MCF 10A (cell line): Measurements from ENCODE around the gene NARS2. TPM values are rescaled to one million over a fixed set of nuclear protein-coding genes. Genes with fewer than 3 reads are reported as not detected.
A peak's percentile ranks its signal among the peaks of the same experiment; 100 is the strongest.
"Not testable (repeated sequence)": the region's sequence is repeated elsewhere in the genome, so short reads cannot be mapped to it uniquely, and the experiment has no call there.

Experiments
- BruUV-seq: library from RNA; stranded (reverse); fragments of 400-500 nt; replicated peaks from 2 replicates; lab custom pipeline; 2021; lab: Mats Ljungman, UMichigan
- CTCF ChIA-PET: fragments of 300-600 bp; sonication (Branson Sonifier 250); formaldehyde crosslinking; extraction: SDS; loops from one replicate; lab custom pipeline; 2021; ENCODE audit warnings: antibody characterized with exemption, inconsistent platforms; lab: Yijun Ruan, JAX
- POLR2A ChIA-PET: fragments of 300-600, 350-650 bp; sonication (Branson Sonifier 250); formaldehyde crosslinking; extraction: SDS; loops from one replicate; lab custom pipeline; 2020; ENCODE audit warnings: antibody characterized with exemption, inconsistent platforms; lab: Yijun Ruan, JAX
- DNase-seq: peaks from one replicate; pipeline ENCODE4 v3.0.0-alpha.2; 2018; ENCODE audit not compliant: unreplicated experiment
- H3K27ac Mint-ChIP-seq: one replicate; pipeline ENCODE4 v1.8.0; 2022; ENCODE audit warnings: mild to moderate bottlenecking, low read depth, mixed read lengths; ENCODE audit not compliant: unreplicated experiment
- H3K27me3 Mint-ChIP-seq: one replicate; pipeline ENCODE4 v1.8.0; 2022; ENCODE audit warnings: mixed read lengths; ENCODE audit not compliant: insufficient read depth, unreplicated experiment
- H3K36me3 Mint-ChIP-seq: one replicate; pipeline ENCODE4 v1.8.0; 2022; ENCODE audit warnings: mild to moderate bottlenecking, moderate library complexity, mixed read lengths; ENCODE audit not compliant: insufficient read depth, unreplicated experiment
- H3K4me1 Mint-ChIP-seq: one replicate; pipeline ENCODE4 v1.8.0; 2022; ENCODE audit warnings: mixed read lengths; ENCODE audit not compliant: insufficient read depth, unreplicated experiment
- H3K4me3 Mint-ChIP-seq: one replicate; pipeline ENCODE4 v1.8.0; 2022; ENCODE audit warnings: mild to moderate bottlenecking, moderate library complexity, mixed read lengths; ENCODE audit not compliant: unreplicated experiment
- H3K9me3 Mint-ChIP-seq: one replicate; pipeline ENCODE4 v1.8.0; 2022; ENCODE audit warnings: mixed read lengths; ENCODE audit not compliant: unreplicated experiment
- CTCF ChIP-seq: fragments of 200-600 bp; IDR thresholded peaks from one replicate; pipeline ENCODE4 v1.8.0; 2022; ENCODE audit warnings: antibody characterized with exemption, mild to moderate bottlenecking; ENCODE audit not compliant: unreplicated experiment
- intact Hi-C: fragments of 100-400 bp; cut with micrococcal nuclease; formaldehyde crosslinking; loops from 2 replicates; pipeline ENCODE4 v1.14.1; 2022
- total RNA-seq: library from RNA; stranded (reverse); gene quantifications from 2 replicates; pipeline ENCODE4 v1.2.3, GENCODE V29; 2022

The NARS2 gene
- total RNA-seq, 1 experiment from 2014 or later = 24.6 TPM

GRCh38 chr11:78597579-78597978 is 22.9 kb upstream of the NARS2 start:
- not testable (repeated sequence) for DNase-seq, BruUV-seq

GRCh38 chr11:78595436-78596130 is 20.9 kb upstream of the NARS2 start:
- Mint-ChIP-seq H3K9me3 (no peaks in the 10 kb centered on the region), H3K27me3 (peaks cover 7% of the 10 kb centered on the region), H3K36me3 (peaks cover 7% of the 10 kb centered on the region), H3K27ac (peak overlapping the region; percentile 79), H3K4me3 (no peak overlapping the region), H3K4me1 (peaks cover 10% of the 10 kb centered on the region)
- no peak for TF ChIP-seq CTCF
- BruUV-seq = no TSS peak
- no peak for DNase-seq
- POLR2A ChIA-PET = interaction anchor here (0.8 kb wide), 1 partner anchor 21 kb away, joined by 4 read pairs; the partner anchor contains the start of gene NARS2
- CTCF ChIA-PET = no interaction called here
- intact Hi-C loops = no loop called here

More at GRCh38 chr11:78597579-78597978, 22.9 kb upstream of the NARS2 start:
- CTCF ChIA-PET, H3K36me3 Mint-ChIP-seq, H3K4me3 Mint-ChIP-seq, H3K27ac Mint-ChIP-seq, intact Hi-C loops, H3K9me3 Mint-ChIP-seq: not testable (repeated sequence)
- H3K4me1 Mint-ChIP-seq = peaks cover 10% of the 10 kb centered on the region
- POLR2A ChIA-PET = interaction anchor here (0.6 kb wide), 1 partner anchor 13 kb away, joined by 4 read pairs; no protein-coding TSS in a partner anchor
- H3K27me3 Mint-ChIP-seq = peaks cover 27% of the 10 kb centered on the region

GRCh38 chr11:78594814-78595213 is 20.1 kb upstream of the NARS2 start:
- Mint-ChIP-seq H3K27ac (no peak overlapping the region), H3K36me3 (peaks cover 7% of the 10 kb centered on the region), H3K4me1 (peaks cover 10% of the 10 kb centered on the region), H3K9me3 (no peaks in the 10 kb centered on the region), H3K4me3 (no peak overlapping the region), H3K27me3 (no peaks in the 10 kb centered on the region)
- ChIA-PET POLR2A (no interaction called here), CTCF (interaction anchor here (0.6 to 1.1 kb wide), 2 partner anchors 15 to 51 kb away, joined by 3 to 4 read pairs; no protein-coding TSS in a partner anchor)
- intact Hi-C loops = no loop called here
- BruUV-seq = no TSS peak
- no peak for DNase-seq
- no peak for TF ChIP-seq CTCF

GRCh38 chr11:78588517-78588916 is 13.9 kb upstream of the NARS2 start:
- H3K4me3 Mint-ChIP-seq = no peak overlapping the region
- TF ChIP-seq CTCF = no peak
- peaks cover 7% of the 10 kb centered on the region for H3K9me3 Mint-ChIP-seq
- ChIA-PET CTCF (interaction anchor here (0.7 to 1.0 kb wide), 2 partner anchors 446 to 1069 kb away, joined by 4 read pairs; no protein-coding TSS in a partner anchor), POLR2A (interaction anchor here (0.6 kb wide), 1 partner anchor 211 kb away, joined by 3 read pairs; no protein-coding TSS in a partner anchor)
- H3K36me3 Mint-ChIP-seq = peaks cover 4% of the 10 kb centered on the region
- no peak for DNase-seq
- intact Hi-C loops = no loop called here
- no peak overlapping the region for H3K27ac Mint-ChIP-seq
- no peaks in the 10 kb centered on the region for H3K4me1 Mint-ChIP-seq
- peaks cover 15% of the 10 kb centered on the region for H3K27me3 Mint-ChIP-seq
- no TSS peak for BruUV-seq
